Stomach (tissue), 9 donors: Measurements from ENCODE around the gene CELA3B. TPM values are rescaled to one million over a fixed set of nuclear protein-coding genes. Genes with fewer than 3 reads are reported as not detected.

Source experiments
- DNase-seq, 2 donors: peaks; one replicate each; pipeline versions ENCODE4 v3.0.0 to v3.0.0-alpha.2; 2013 to 2019
- H3K27ac ChIP-seq, 5 donors: fragments of 200-600 bp in 4 of 5; sonication (generic) in 4 of 5; one replicate each; pipeline ENCODE4 v1.5.1; 2013 to 2019; ENCODE audit warnings: mild to moderate bottlenecking in 1 of 5, moderate library complexity in 1 of 5
- H3K27me3 ChIP-seq, 3 donors: fragments of 200-600 bp; sonication (generic); one replicate each; pipeline ENCODE4 v1.5.1; 2017 to 2019; ENCODE audit warnings: mixed run types in 1 of 3
- H3K36me3 ChIP-seq, 4 donors: fragments of 200-600 bp; sonication (generic); 1 replicate in 3 of 4; 2 replicates in 1 of 4; pipeline ENCODE4 v1.5.1; 2016 to 2019
- H3K4me1 ChIP-seq, 4 donors: fragments of 200-600 bp; sonication (generic); one replicate each; pipeline ENCODE4 v1.5.1; 2016 to 2019
- H3K4me3 ChIP-seq, 4 donors: fragments of 200-600 bp; sonication (generic) in 3 of 4; one replicate each; pipeline ENCODE4 v1.5.1; 2016 to 2019; ENCODE audit warnings: mild to moderate bottlenecking in 1 of 4
- H3K9me3 ChIP-seq, 4 donors: fragments of 200-600 bp; sonication (generic); one replicate each; pipeline ENCODE4 v1.5.1; 2016 to 2019
- CTCF ChIP-seq, 7 experiments: fragments of 450-650 bp in 4 of 7; fragments of 200-600 bp in 3 of 7; sonication (generic) in 3 of 7; IDR thresholded peaks; one replicate each; pipeline ENCODE4 v1.5.1; 2016 to 2019; ENCODE audit warnings: antibody characterized with exemption in 7 of 7, control low read depth in 2 of 7, mild to moderate bottlenecking in 1 of 7
- EP300 ChIP-seq: sonication (generic); formaldehyde crosslinking; IDR thresholded peaks from one replicate; pipeline ENCODE4 v1.6.1; 2017; ENCODE audit warnings: antibody characterized with exemption
- POLR2A ChIP-seq, 4 donors: fragments of 450-650 bp; IDR thresholded peaks; one replicate each; pipeline ENCODE4 v1.6.1; 2016; ENCODE audit warnings: antibody characterized with exemption in 4 of 4, control low read depth in 2 of 4, mild to moderate bottlenecking in 1 of 4, moderate library complexity in 1 of 4
- POLR2AphosphoS5 ChIP-seq, 3 donors: sonication (generic); formaldehyde crosslinking; IDR thresholded peaks; one replicate each; pipeline ENCODE4 v1.6.1; 2016; ENCODE audit warnings: antibody characterized with exemption in 3 of 3
- WGBS, 5 donors: extraction: QIAGEN DNeasy Blood & Tissue Kit in 3 of 5; methylation state at CpG; one replicate each; pipeline versions ENCODE4 v1.1.5 to v1.1.7; 2013 to 2018; 5-methylcytosine and 5-hydroxymethylcytosine counted together
- intact Hi-C: fragments of 100-400 bp; cut with DNase I; formaldehyde crosslinking; loops from one replicate; pipeline ENCODE4 v1.15.1; 2023; ENCODE audit warnings: low total_unique reads
- polyA plus RNA-seq, 3 donors: library from polyadenylated mRNA; stranded (reverse); fragments of 200-250 nt; gene quantifications; one replicate each; pipeline ENCODE4 v1.2.3, GENCODE V29; 2013
- total RNA-seq, 5 donors: library from RNA; depleted of rRNA; stranded (reverse); fragments of >200 nt; gene quantifications; one replicate each; pipeline versions ENCODE4 v1.1.0 to v1.2.3, GENCODE V29; 2014 to 2016
- donor health status: healthy with polysubstance abuse.
- donor health status: Bipolar disorder and iron deficiency.
- donor health status: healthy.

The CELA3B gene
- total and polyA plus RNA-seq, 8 donors: 6.1 to 84.3 (median 28.2) TPM; not detected in 4

GRCh38 chr1:21931171-21932093 lies 45.4 kb upstream of the CELA3B start:
- TF ChIP-seq CTCF (IDR thresholded peaks at IDR 0.05) (no peak), POLR2AphosphoS5 (IDR thresholded peaks at IDR 0.05) (peak; percentile 74 to 83 (median 82)), POLR2A (IDR thresholded peaks at IDR 0.05) (no peak), EP300 (peak; percentile 62)
- Histone ChIP-seq H3K9me3 (no peaks in the 10 kb centered on the region), H3K27ac (peak overlapping the region; percentile 80 to 97 (median 95)), H3K27me3 (no peaks in the 10 kb centered on the region), H3K4me1 (peaks cover 85 to 100% (median 92%) of the 10 kb centered on the region in 4 donors), H3K36me3 (peaks cover 0 to 6% (median 3%) of the 10 kb centered on the region in 4 donors), H3K4me3 (no peak overlapping the region)
- 19 to 28% (median 22%) methylated on average over 10 to 16 of the region's 16 CpGs for WGBS, 5 donors
- intact Hi-C loops: no loop called here
- peak; percentile 81 to 90 for DNase-seq

GRCh38 chr1:21932127-21932526 lies 44.7 kb upstream of the CELA3B start:
- peak overlapping the region in 1 of 4 donors; percentile 83 for H3K4me3 ChIP-seq
- TF ChIP-seq POLR2A (IDR thresholded peaks at IDR 0.05) (no peak), POLR2AphosphoS5 (IDR thresholded peaks at IDR 0.05) (peak; percentile 48 to 87 (median 83)), EP300 (peak; percentile 76), CTCF (IDR thresholded peaks at IDR 0.05) (no peak)
- H3K27me3 ChIP-seq: no peaks in the 10 kb centered on the region
- peaks cover 0 to 6% (median 3%) of the 10 kb centered on the region in 4 donors for H3K36me3 ChIP-seq
- H3K27ac ChIP-seq: peak overlapping the region; percentile 80 to 97 (median 95)
- H3K4me1 ChIP-seq: peaks cover 80 to 94% (median 88%) of the 10 kb centered on the region in 4 donors
- intact Hi-C loops: no loop called here
- peak in 1 of 2 donors; percentile 46 for DNase-seq
- H3K9me3 ChIP-seq: no peaks in the 10 kb centered on the region
- 24 to 43% (median 36%) methylated on average over 7 of the region's 7 CpGs for WGBS, 5 donors

GRCh38 chr1:21933397-21934248 lies 43.2 kb upstream of the CELA3B start:
- H3K9me3 ChIP-seq: no peaks in the 10 kb centered on the region
- H3K27me3 ChIP-seq: no peaks in the 10 kb centered on the region
- peak; percentile 88 to 91 for DNase-seq
- 23 to 31% (median 27%) methylated on average over 14 to 19 of the region's 19 CpGs for WGBS, 5 donors
- H3K4me1 ChIP-seq: peaks cover 75 to 91% (median 84%) of the 10 kb centered on the region in 4 donors
- no peak for TF ChIP-seq EP300
- TF ChIP-seq POLR2AphosphoS5 (IDR thresholded peaks at IDR 0.05): peak; percentile 72 to 80 (median 73)
- peaks cover 0 to 3% (median 0%) of the 10 kb centered on the region in 4 donors for H3K36me3 ChIP-seq
- intact Hi-C loops: no loop called here
- peak overlapping the region; percentile 53 to 97 (median 95) for H3K27ac ChIP-seq
- H3K4me3 ChIP-seq: peak overlapping the region; percentile 74 to 83 (median 78)

GRCh38 chr1:21935393-21935804 lies 41.4 kb upstream of the CELA3B start:
- 15 to 39% (median 26%) methylated on average over 10 of the region's 10 CpGs for WGBS, 5 donors
- Histone ChIP-seq H3K9me3 (no peaks in the 10 kb centered on the region), H3K36me3 (no peaks in the 10 kb centered on the region), H3K27ac (peak overlapping the region; percentile 81 to 97 (median 95)), H3K4me1 (peaks cover 83 to 94% (median 88%) of the 10 kb centered on the region in 4 donors), H3K4me3 (peak overlapping the region; percentile 74 to 83 (median 78)), H3K27me3 (no peaks in the 10 kb centered on the region)
- TF ChIP-seq CTCF (IDR thresholded peaks at IDR 0.05) (no peak), POLR2A (IDR thresholded peaks at IDR 0.05) (no peak), POLR2AphosphoS5 (IDR thresholded peaks at IDR 0.05) (no peak), EP300 (no peak)
- peak in 1 of 2 donors; percentile 56 for DNase-seq
- intact Hi-C loops: no loop called here
